DND-41 (cell line): ENCODE measurements around the gene THBD.
"Not testable (repeated sequence)": the region's sequence is repeated elsewhere in the genome, so short reads cannot be mapped to it uniquely, and the experiment has no call there.

Source experiments
- ATAC-seq: fragments of 200-7000 bp; cut with Tn5 transposase; 3 replicates; pipeline ENCODE4 v1.9.1; 2021; ENCODE audit warnings: low read depth; ENCODE audit not compliant: insufficient read depth
- DNase-seq: peaks from one replicate; pipeline ENCODE4 v3.0.0-alpha.2; 2020
- H2AFZ ChIP-seq: 2 replicates; pipeline ENCODE4 v1.6.0; 2012; ENCODE audit warnings: low read depth, low read length
- H3K27ac ChIP-seq: 2 replicates; pipeline ENCODE4 v1.5.1; 2012; ENCODE audit warnings: low read length, inconsistent platforms
- H3K27me3 ChIP-seq: fragments of 200-600 bp; sonication (generic); 2 replicates; pipeline ENCODE4 v1.6.0; 2012; ENCODE audit warnings: low read length, mild to moderate bottlenecking, inconsistent platforms; ENCODE audit not compliant: insufficient read depth, poor library complexity
- H3K36me3 ChIP-seq: 2 replicates; pipeline ENCODE4 v1.5.1; 2012; ENCODE audit warnings: low read length, inconsistent platforms; ENCODE audit not compliant: insufficient read depth
- H3K4me1 ChIP-seq: 2 replicates; pipeline ENCODE4 v1.5.1; 2012; ENCODE audit warnings: mild to moderate bottlenecking, low read length; ENCODE audit not compliant: insufficient read depth
- H3K4me2 ChIP-seq: 2 replicates; pipeline ENCODE4 v1.6.0; 2012; ENCODE audit warnings: mild to moderate bottlenecking, moderate library complexity, low read length, inconsistent platforms; ENCODE audit not compliant: insufficient read depth
- H3K4me3 ChIP-seq, 2 experiments: fragments of 200-600 bp in 1 of 2; shearing (Covaris generic) in 1 of 2; 2 replicates each; pipeline ENCODE4 v1.5.1; 2012 to 2016; ENCODE audit warnings: inconsistent platforms in 2 of 2, low read length in 2 of 2, mild to moderate bottlenecking in 2 of 2, low read depth in 1 of 2, moderate library complexity in 1 of 2
- H3K79me2 ChIP-seq: 2 replicates; pipeline ENCODE4 v1.6.0; 2012; ENCODE audit warnings: low read length, inconsistent platforms; ENCODE audit not compliant: insufficient read depth
- H3K9ac ChIP-seq: 2 replicates; pipeline ENCODE4 v1.6.0; 2012; ENCODE audit warnings: low read depth, mild to moderate bottlenecking, inconsistent platforms, low read length, moderate library complexity
- H3K9me3 ChIP-seq: 2 replicates; pipeline ENCODE4 v1.5.1; 2012; ENCODE audit warnings: low read length, moderate library complexity, mild to moderate bottlenecking, inconsistent platforms; ENCODE audit not compliant: insufficient read depth, severe bottlenecking
- H4K20me1 ChIP-seq: 2 replicates; pipeline ENCODE4 v1.6.0; 2012; ENCODE audit warnings: low read length; ENCODE audit not compliant: insufficient read depth
- CTCF ChIP-seq: IDR thresholded peaks from 2 replicates; pipeline ENCODE4 v1.5.1; 2012; ENCODE audit warnings: borderline replicate concordance, low read length, moderate library complexity, mild to moderate bottlenecking; ENCODE audit not compliant: poor library complexity, severe bottlenecking; ENCODE audit errors: extremely low read depth
- EZH2 ChIP-seq: IDR thresholded peaks from 3 replicates; pipeline ENCODE4 v1.6.1; 2012; ENCODE audit warnings: borderline replicate concordance, low read depth, mild to moderate bottlenecking, moderate library complexity, low read length, inconsistent platforms; ENCODE audit not compliant: severe bottlenecking

Gene THBD

DNA sequence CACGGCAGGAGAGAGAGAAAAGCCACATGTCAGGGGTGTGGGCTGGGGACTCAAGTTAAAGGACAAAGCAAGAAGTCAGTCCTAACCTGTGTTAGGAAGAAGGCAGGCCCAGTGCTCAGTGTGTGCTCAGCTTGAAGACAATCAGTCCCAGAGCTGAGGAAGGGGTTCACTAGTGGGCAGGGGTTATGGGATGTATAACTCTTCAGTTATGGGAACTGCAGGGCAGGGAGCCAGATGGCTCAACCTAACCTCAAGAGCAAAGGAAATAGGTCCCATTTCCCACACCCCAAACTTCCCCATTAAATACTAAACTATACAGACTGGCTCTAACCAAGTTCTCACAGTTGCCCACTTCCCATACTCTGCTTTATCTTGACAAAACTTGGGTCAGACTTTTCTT lies 21.8 kb downstream of the THBD start:
- peak overlapping the region; percentile 27 for H3K9ac ChIP-seq
- ATAC-seq (peak; percentile 80), DNase-seq (peak; percentile 68)
- H3K27me3 ChIP-seq, result no peaks in the 10 kb centered on the region
- no peaks in the 10 kb centered on the region for H4K20me1 ChIP-seq
- peak overlapping the region; percentile 27 for H2AFZ ChIP-seq
- no peaks in the 10 kb centered on the region for H3K9me3 ChIP-seq
- H3K4me3 ChIP-seq, result no peak overlapping the region
- TF ChIP-seq CTCF (no peak), EZH2 (no peak)
- H3K79me2 ChIP-seq, result no peaks in the 10 kb centered on the region
- H3K36me3 ChIP-seq, result no peaks in the 10 kb centered on the region
- H3K4me1 ChIP-seq, result peaks cover 53% of the 10 kb centered on the region
- H3K27ac ChIP-seq, result peak overlapping the region; percentile 76
- H3K4me2 ChIP-seq, result peak overlapping the region; percentile 36; the same call in 1 of the 2 replicates

- H3K4me1 ChIP-seq, result peaks cover 39% of the 10 kb centered on the region
- H3K27ac ChIP-seq, result peak overlapping the region; percentile 30; the same call in 1 of the 2 replicates
- H3K79me2 ChIP-seq, H3K9ac ChIP-seq, H3K4me3 ChIP-seq, H3K36me3 ChIP-seq, H4K20me1 ChIP-seq, H3K4me2 ChIP-seq, H3K27me3 ChIP-seq, ATAC-seq, H3K9me3 ChIP-seq, DNase-seq: not testable (repeated sequence)
- H2AFZ ChIP-seq, result 0 out of 2 replicates have a peak overlapping the region, but pooled peaks have one; percentile 23
Measured at GRCh38 chr20:23025503-23025902, 24.0 kb downstream of the THBD start.

DNA sequence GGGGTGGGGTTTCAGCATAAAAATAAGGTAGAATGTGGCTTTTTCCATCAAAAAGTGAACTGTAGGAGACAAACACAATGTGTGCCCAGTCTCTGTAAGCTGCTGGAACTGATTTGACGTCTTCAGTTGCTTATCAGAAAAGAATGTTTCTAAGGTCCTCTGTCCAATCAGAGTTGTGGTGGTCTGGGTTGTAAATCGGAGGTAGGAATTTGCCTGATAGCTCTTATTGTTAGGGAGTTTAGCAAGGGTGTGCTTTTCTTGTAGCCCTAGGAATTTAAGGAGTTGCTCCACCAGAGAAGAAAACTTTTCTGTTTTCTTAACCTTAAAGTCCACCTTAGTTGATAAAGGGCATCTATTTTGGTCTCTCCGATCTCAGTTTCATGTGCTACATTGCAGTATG lies 24.8 kb downstream of the THBD start:
- no peak for TF ChIP-seq EZH2
- TF ChIP-seq CTCF, result no peak
- no peaks in the 10 kb centered on the region for H3K79me2 ChIP-seq
- no peaks in the 10 kb centered on the region for H4K20me1 ChIP-seq
- H3K4me3 ChIP-seq, result no peak overlapping the region
- DNase-seq, result no peak
- H3K27me3 ChIP-seq, result no peaks in the 10 kb centered on the region
- H3K4me2 ChIP-seq, result no peak overlapping the region
- no peak for ATAC-seq
- peaks cover 37% of the 10 kb centered on the region for H3K4me1 ChIP-seq
- no peaks in the 10 kb centered on the region for H3K9me3 ChIP-seq
- no peak overlapping the region; the same call in 1 of the 2 replicates for H2AFZ ChIP-seq
- no peak overlapping the region for H3K9ac ChIP-seq
- H3K36me3 ChIP-seq, result no peaks in the 10 kb centered on the region
- no peak overlapping the region for H3K27ac ChIP-seq

GRCh38 chr20:23023621-23024177 lies 25.8 kb downstream of the THBD start:
- TF ChIP-seq CTCF (peak; percentile 45), EZH2 (no peak)
- no peak for DNase-seq
- H3K4me3 ChIP-seq, result no peak overlapping the region
- no peaks in the 10 kb centered on the region for H4K20me1 ChIP-seq
- peak overlapping the region; percentile 33 for H2AFZ ChIP-seq
- no peaks in the 10 kb centered on the region for H3K36me3 ChIP-seq
- ATAC-seq, result no peak
- peaks cover 42% of the 10 kb centered on the region for H3K4me1 ChIP-seq
- no peaks in the 10 kb centered on the region for H3K27me3 ChIP-seq
- peak overlapping the region; percentile 26 for H3K27ac ChIP-seq
- H3K4me2 ChIP-seq, result no peak overlapping the region
- no peaks in the 10 kb centered on the region for H3K79me2 ChIP-seq
- no peaks in the 10 kb centered on the region for H3K9me3 ChIP-seq
- no peak overlapping the region for H3K9ac ChIP-seq
